ENCODE results near the gene SEL1L2. TPM values are rescaled to one million over a fixed set of nuclear protein-coding genes. Genes with fewer than 3 reads are reported as not detected.
"Not testable (repeated sequence)": the region's sequence is repeated elsewhere in the genome, so short reads cannot be mapped to it uniquely, and the experiment has no call there.

The SEL1L2 gene
- total RNA-seq, 1 experiment from 2014 or later = not detected

- peaks cover 26% of the 10 kb centered on the region for H3K36me3 Mint-ChIP-seq (ENCODE audit: insufficient read depth, unreplicated experiment)
- no peaks in the 10 kb centered on the region for H3K27me3 Mint-ChIP-seq (ENCODE audit: unreplicated experiment)
- peaks cover 4% of the 10 kb centered on the region for H3K9me3 Mint-ChIP-seq (ENCODE audit: low read depth, unreplicated experiment)
- peaks cover 8% of the 10 kb centered on the region for H3K4me1 Mint-ChIP-seq (ENCODE audit: low read depth, unreplicated experiment)
- intact Hi-C loops (cut with micrococcal nuclease; ENCODE audit: unreplicated experiment) = loop anchor here (5.0 kb wide), 1 partner anchor 41 kb away; no protein-coding TSS in a partner anchor
- DNase-seq = no peak
- no TSS peak for BruUV-seq (replicated peaks)
- no peak overlapping the region for H3K27ac Mint-ChIP-seq (ENCODE audit: unreplicated experiment)
- H3K4me3 Mint-ChIP-seq (ENCODE audit: low read depth, unreplicated experiment) = peak overlapping the region; percentile 92
- TF ChIP-seq CTCF (IDR thresholded peaks at IDR 0.05; ENCODE audit: unreplicated experiment) = no peak
- CTCF ChIA-PET = interaction anchor here (1.2 kb wide), 1 partner anchor 54 kb away, joined by 3 read pairs; no protein-coding TSS in a partner anchor
Observed at GRCh38 chr20:13996265-13996664, 5.9 kb upstream of the SEL1L2 start.

GRCh38 chr20:13995841-13996240, 5.4 kb upstream of the SEL1L2 start:
- Mint-ChIP-seq H3K4me1 (ENCODE audit: low read depth, unreplicated experiment) (peaks cover 8% of the 10 kb centered on the region), H3K27me3 (ENCODE audit: unreplicated experiment) (no peaks in the 10 kb centered on the region), H3K36me3 (ENCODE audit: insufficient read depth, unreplicated experiment) (peaks cover 26% of the 10 kb centered on the region), H3K9me3 (ENCODE audit: low read depth, unreplicated experiment) (peaks cover 4% of the 10 kb centered on the region), H3K27ac (ENCODE audit: unreplicated experiment) (no peak overlapping the region), H3K4me3 (ENCODE audit: low read depth, unreplicated experiment) (peak overlapping the region; percentile 92)
- peak; percentile 59 for DNase-seq
- CTCF ChIA-PET = interaction anchor here (1.2 kb wide), 2 partner anchors 54 to 211 kb away, joined by 3 read pairs; partner anchors contain the start of genes ESF1 and NDUFAF5
- no peak for TF ChIP-seq CTCF (IDR thresholded peaks at IDR 0.05; ENCODE audit: unreplicated experiment)
- no TSS peak for BruUV-seq (replicated peaks)
- intact Hi-C loops (cut with micrococcal nuclease; ENCODE audit: unreplicated experiment) = loop anchor here (5.0 kb wide), 1 partner anchor 41 kb away; no protein-coding TSS in a partner anchor

- peak within 1 kb of the TSS; percentile 92 for H3K4me3 Mint-ChIP-seq (ENCODE audit: low read depth, unreplicated experiment)
- H3K27ac Mint-ChIP-seq (ENCODE audit: unreplicated experiment) = peak within 1 kb of the TSS; percentile 52
- H3K27me3 Mint-ChIP-seq (ENCODE audit: unreplicated experiment) = no peaks in the 10 kb centered on the region
- BruUV-seq (replicated peaks) = no TSS peak
- peaks cover 26% of the 10 kb centered on the region for H3K36me3 Mint-ChIP-seq (ENCODE audit: insufficient read depth, unreplicated experiment)
- peaks cover 8% of the 10 kb centered on the region for H3K4me1 Mint-ChIP-seq (ENCODE audit: low read depth, unreplicated experiment)
- CTCF ChIA-PET = interaction anchor here (0.9 to 1.2 kb wide), 2 partner anchors 175 to 210 kb away, joined by 3 to 4 read pairs; partner anchors contain the start of genes ESF1 and NDUFAF5
- peaks cover 4% of the 10 kb centered on the region for H3K9me3 Mint-ChIP-seq (ENCODE audit: low read depth, unreplicated experiment)
- DNase-seq = peak; percentile 97
- intact Hi-C loops (cut with micrococcal nuclease; ENCODE audit: unreplicated experiment) = loop anchor here (5.0 kb wide), 1 partner anchor 42 kb away; no protein-coding TSS in a partner anchor
- TF ChIP-seq CTCF (IDR thresholded peaks at IDR 0.05; ENCODE audit: unreplicated experiment) = no peak
Observed at GRCh38 chr20:13995086-13995665, 4.8 kb upstream of the SEL1L2 start, which contains the start of gene MACROD2. TSS of gene MACROD2 (plus strand) at chr20:13995516.

GRCh38 chr20:13991955-13992354, 1.5 kb upstream of the SEL1L2 start:
- H3K9me3 Mint-ChIP-seq (ENCODE audit: low read depth, unreplicated experiment); H3K4me1 Mint-ChIP-seq (ENCODE audit: low read depth, unreplicated experiment); H3K4me3 Mint-ChIP-seq (ENCODE audit: low read depth, unreplicated experiment); H3K27ac Mint-ChIP-seq (ENCODE audit: unreplicated experiment); CTCF ChIA-PET; intact Hi-C loops (cut with micrococcal nuclease; ENCODE audit: unreplicated experiment); BruUV-seq (replicated peaks); H3K27me3 Mint-ChIP-seq (ENCODE audit: unreplicated experiment); DNase-seq: not testable (repeated sequence)
- peaks cover 26% of the 10 kb centered on the region for H3K36me3 Mint-ChIP-seq (ENCODE audit: insufficient read depth, unreplicated experiment)

- no peak for TF ChIP-seq CTCF (IDR thresholded peaks at IDR 0.05; ENCODE audit: unreplicated experiment)
- no peak overlapping the region for H3K27ac Mint-ChIP-seq (ENCODE audit: unreplicated experiment)
- DNase-seq = no peak
- no peaks in the 10 kb centered on the region for H3K27me3 Mint-ChIP-seq (ENCODE audit: unreplicated experiment)
- no peak overlapping the region for H3K4me3 Mint-ChIP-seq (ENCODE audit: low read depth, unreplicated experiment)
- intact Hi-C loops (cut with micrococcal nuclease; ENCODE audit: unreplicated experiment) = no loop called here
- BruUV-seq (replicated peaks) = no TSS peak
- peaks cover 4% of the 10 kb centered on the region for H3K9me3 Mint-ChIP-seq (ENCODE audit: low read depth, unreplicated experiment)
- CTCF ChIA-PET = no interaction called here
- H3K36me3 Mint-ChIP-seq (ENCODE audit: insufficient read depth, unreplicated experiment) = peaks cover 21% of the 10 kb centered on the region
- H3K4me1 Mint-ChIP-seq (ENCODE audit: low read depth, unreplicated experiment) = no peaks in the 10 kb centered on the region
Observed at GRCh38 chr20:13991311-13991710, 897 bp upstream of the SEL1L2 start.

Measured in Calu3 (cell line).